Endothelial cell of umbilical vein (primary cell): ENCODE measurements around the gene KIAA0825. TPM values are rescaled to one million over a fixed set of nuclear protein-coding genes. Genes with fewer than 3 reads are reported as not detected.

ENCODE experiments used
- BruUV-seq: library from RNA; stranded (reverse); fragments of 400-500 nt; replicated peaks from 2 replicates; lab custom pipeline; 2021; lab: Mats Ljungman, UMichigan
- CTCF ChIA-PET: fragments of 300-600, 350-600 bp; sonication (Branson Sonifier 250); formaldehyde crosslinking; loops from one replicate; lab custom pipeline; 2021; ENCODE audit warnings: antibody characterized with exemption, inconsistent platforms; lab: Charles Lee
- POLR2A ChIA-PET: fragments of 300-600, 350-600 bp; sonication (Branson Sonifier 250); formaldehyde crosslinking; loops from one replicate; lab custom pipeline; 2021; ENCODE audit warnings: antibody characterized with exemption, inconsistent platforms; lab: Charles Lee
- DNase-seq: peaks from one replicate; pipeline ENCODE4 v3.0.0-alpha.2; 2011; ENCODE audit warnings: low read depth, low spot score
- FAIRE-seq: peaks from 2 replicates; lab custom pipeline; 2011; peaks lifted over from hg19 to GRCh38; lab: Jason Lieb, UNC
- H2AFZ ChIP-seq: 2 replicates; pipeline ENCODE4 v1.6.0; 2012; ENCODE audit warnings: low read depth, low read length, control low read depth, inconsistent platforms
- H3K27ac ChIP-seq: 2 replicates; pipeline ENCODE4 v1.5.1; 2011; ENCODE audit warnings: low read depth, mild to moderate bottlenecking, control low read depth, low read length, moderate library complexity; ENCODE audit not compliant: insufficient read depth
- H3K27me3 ChIP-seq, 2 experiments: 2 replicates each; pipeline versions ENCODE4 v1.6.0 to v1.6.1; 2011; ENCODE audit warnings: low read length in 2 of 2, mixed read lengths in 1 of 2; ENCODE audit not compliant: control insufficient read depth in 2 of 2, insufficient read depth in 2 of 2
- H3K36me3 ChIP-seq, 2 experiments: 2 replicates in 1 of 2; 3 replicates in 1 of 2; pipeline ENCODE4 v1.5.1; 2011; ENCODE audit warnings: low read length in 2 of 2, mild to moderate bottlenecking in 1 of 2, moderate library complexity in 1 of 2; ENCODE audit not compliant: control insufficient read depth in 2 of 2, insufficient read depth in 2 of 2; ENCODE audit errors: extremely low read depth in 1 of 2
- H3K4me1 ChIP-seq: 3 replicates; pipeline ENCODE4 v1.5.1; 2011; ENCODE audit warnings: mild to moderate bottlenecking, low read length; ENCODE audit not compliant: control insufficient read depth, insufficient read depth; ENCODE audit errors: extremely low read depth
- H3K4me2 ChIP-seq: 2 replicates; pipeline ENCODE4 v1.6.1; 2011; ENCODE audit warnings: low read length, control low read depth, mixed read lengths; ENCODE audit not compliant: insufficient read depth
- H3K4me3 ChIP-seq, 3 experiments: fragments of 200-600 bp in 1 of 3; sonication (generic), shearing (Covaris generic) in 1 of 3; replicated peaks in 1 of 3; 2 replicates each; pipeline ENCODE4 v1.5.1; 2011 to 2016; ENCODE audit warnings: control low read depth in 3 of 3, low read length in 3 of 3, mild to moderate bottlenecking in 2 of 3, inconsistent platforms in 1 of 3, low read depth in 1 of 3, moderate library complexity in 1 of 3; ENCODE audit not compliant: insufficient read depth in 1 of 3
- H3K79me2 ChIP-seq: 2 replicates; pipeline ENCODE4 v1.6.0; 2012; ENCODE audit warnings: low read length, inconsistent platforms; ENCODE audit not compliant: control insufficient read depth, insufficient read depth
- H3K9ac ChIP-seq: replicated peaks from 2 replicates; pipeline ENCODE3; 2011; ENCODE audit warnings: low read length, control low read depth; ENCODE audit not compliant: insufficient read depth; ENCODE audit errors: extremely low read depth
- H3K9me1 ChIP-seq: replicated peaks from 3 replicates; pipeline ENCODE4 v1.6.0; 2011; ENCODE audit warnings: mild to moderate bottlenecking, low read length; ENCODE audit not compliant: control insufficient read depth, insufficient read depth; ENCODE audit errors: extremely low read depth
- H3K9me3 ChIP-seq: replicated peaks from 2 replicates; pipeline ENCODE4 v1.5.1; 2012; ENCODE audit warnings: low read length, inconsistent platforms; ENCODE audit not compliant: control insufficient read depth, insufficient read depth
- H4K20me1 ChIP-seq: replicated peaks from 2 replicates; pipeline ENCODE3; 2011; ENCODE audit warnings: mild to moderate bottlenecking, low read length; ENCODE audit not compliant: control insufficient read depth, insufficient read depth; ENCODE audit errors: extremely low read depth
- EZH2 ChIP-seq: IDR thresholded peaks from 2 replicates; pipeline ENCODE4 v1.6.1; 2012; ENCODE audit warnings: borderline replicate concordance, low read depth, mild to moderate bottlenecking, moderate library complexity, low read length, inconsistent platforms; ENCODE audit not compliant: severe bottlenecking
- FOS ChIP-seq: IDR thresholded peaks from 2 replicates; pipeline ENCODE4 v1.6.1; 2011; ENCODE audit warnings: mild to moderate bottlenecking, low read length, moderate library complexity, borderline replicate concordance; ENCODE audit not compliant: insufficient read depth
- GATA2 ChIP-seq: IDR thresholded peaks from 2 replicates; pipeline ENCODE4 v1.7.0; 2011; ENCODE audit warnings: low read depth, mild to moderate bottlenecking, moderate library complexity, mixed read lengths, low read length; ENCODE audit not compliant: insufficient read length, insufficient read depth
- JUN ChIP-seq: IDR thresholded peaks from 2 replicates; pipeline ENCODE4 v1.6.1; 2011; ENCODE audit warnings: borderline replicate concordance, low read depth; ENCODE audit not compliant: insufficient read length, insufficient read depth
- MYC ChIP-seq: IDR thresholded peaks from one replicate; pipeline ENCODE4 v1.6.1; 2011; ENCODE audit warnings: mild to moderate bottlenecking, low read depth, low read length
- POLR2A ChIP-seq: IDR thresholded peaks from 2 replicates; pipeline ENCODE4 v1.6.1; 2012; ENCODE audit warnings: low read depth, mild to moderate bottlenecking, control low read depth, low read length
- POLR2AphosphoS5 ChIP-seq: IDR thresholded peaks from 2 replicates; pipeline ENCODE4 v1.6.1; 2012; ENCODE audit warnings: low read depth, mild to moderate bottlenecking, control low read depth, low read length, moderate library complexity; ENCODE audit not compliant: insufficient read depth
- dilution Hi-C: fragments of 300-500 bp; cut with MboI; formaldehyde crosslinking; loops from one replicate; pipeline ENCODE4 v1.15.0; 2019; ENCODE audit warnings: low sequenced_read_pairs; ENCODE audit not compliant: extremely low pct_ligation_motif_present
- intact Hi-C: fragments of 100-400 bp; cut with micrococcal nuclease; formaldehyde crosslinking; loops from one replicate; pipeline ENCODE4 v1.10.0; 2022
- polyA plus RNA-seq, 4 experiments: library from polyadenylated mRNA; depleted of rRNA in 3 of 4; stranded (reverse) in 3 of 4; unstranded in 1 of 4; fragments of >200 nt; gene quantifications; 2 replicates each; pipeline versions ENCODE4 v1.2.1 to v1.2.3, GENCODE V29; 2011 to 2012; ENCODE audit warnings: missing spikeins in 1 of 4
- total RNA-seq: library from RNA; stranded (reverse); gene quantifications from 2 replicates; pipeline ENCODE4 v1.2.3, GENCODE V29; 2021
- TF ChIP-seq, protein P1 (sequence below), 2 donors: IDR thresholded peaks; 1 replicate in 1 of 2; 2 replicates in 1 of 2; pipeline ENCODE4 v1.5.1; 2011; ENCODE audit warnings: low read length in 2 of 2, mild to moderate bottlenecking in 2 of 2, moderate library complexity in 2 of 2, control low read depth in 1 of 2, inconsistent platforms in 1 of 2, low read depth in 1 of 2; ENCODE audit not compliant: insufficient read depth in 1 of 2; ENCODE audit errors: extremely low read depth in 1 of 2
- TF ChIP-seq, protein P2 (sequence below): IDR thresholded peaks from 2 replicates; pipeline ENCODE4 v1.6.1; 2011; ENCODE audit not compliant: insufficient read depth, insufficient read length

KIAA0825 gene
- total and polyA plus RNA-seq, 2 donors (not counting 3 experiments of a cell fraction or from before 2014, with no cell fraction given): 0.15 to 1.1 TPM

DNA sequence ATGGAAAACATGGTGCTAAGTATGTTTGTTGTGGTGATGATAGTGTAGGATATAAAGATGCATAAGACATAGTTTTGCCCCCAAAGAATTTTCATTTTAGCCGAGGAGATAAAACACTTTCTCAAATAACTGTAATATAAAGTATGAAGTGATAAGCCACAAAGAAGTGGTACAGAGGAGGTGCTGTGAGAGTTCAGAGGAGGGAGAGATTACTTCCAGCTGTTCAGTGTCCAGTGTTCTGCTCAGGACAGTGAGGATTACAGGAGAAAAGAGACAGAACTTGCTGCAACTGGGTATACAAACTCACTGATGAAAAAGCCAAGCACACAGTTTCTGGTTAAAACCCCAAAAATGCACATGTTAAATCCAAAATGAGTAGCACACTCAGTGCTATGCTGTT, 309.3 kb downstream of the KIAA0825 start:
- H3K36me3 ChIP-seq: no peaks in the 10 kb centered on the region
- CTCF ChIA-PET: no interaction called here
- dilution Hi-C loops: no loop called here
- no TSS peak for BruUV-seq
- H3K9me3 ChIP-seq: no peaks in the 10 kb centered on the region
- no peak overlapping the region for H3K27ac ChIP-seq
- POLR2A ChIA-PET: no interaction called here
- H3K79me2 ChIP-seq: no peaks in the 10 kb centered on the region
- FAIRE-seq: no peak
- TF ChIP-seq JUN (no peak), POLR2AphosphoS5 (no peak), FOS (no peak), GATA2 (no peak), MYC (no peak), POLR2A (no peak), EZH2 (no peak)
- TF ChIP-seq, protein P1, sequence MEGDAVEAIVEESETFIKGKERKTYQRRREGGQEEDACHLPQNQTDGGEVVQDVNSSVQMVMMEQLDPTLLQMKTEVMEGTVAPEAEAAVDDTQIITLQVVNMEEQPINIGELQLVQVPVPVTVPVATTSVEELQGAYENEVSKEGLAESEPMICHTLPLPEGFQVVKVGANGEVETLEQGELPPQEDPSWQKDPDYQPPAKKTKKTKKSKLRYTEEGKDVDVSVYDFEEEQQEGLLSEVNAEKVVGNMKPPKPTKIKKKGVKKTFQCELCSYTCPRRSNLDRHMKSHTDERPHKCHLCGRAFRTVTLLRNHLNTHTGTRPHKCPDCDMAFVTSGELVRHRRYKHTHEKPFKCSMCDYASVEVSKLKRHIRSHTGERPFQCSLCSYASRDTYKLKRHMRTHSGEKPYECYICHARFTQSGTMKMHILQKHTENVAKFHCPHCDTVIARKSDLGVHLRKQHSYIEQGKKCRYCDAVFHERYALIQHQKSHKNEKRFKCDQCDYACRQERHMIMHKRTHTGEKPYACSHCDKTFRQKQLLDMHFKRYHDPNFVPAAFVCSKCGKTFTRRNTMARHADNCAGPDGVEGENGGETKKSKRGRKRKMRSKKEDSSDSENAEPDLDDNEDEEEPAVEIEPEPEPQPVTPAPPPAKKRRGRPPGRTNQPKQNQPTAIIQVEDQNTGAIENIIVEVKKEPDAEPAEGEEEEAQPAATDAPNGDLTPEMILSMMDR (IDR thresholded peaks at IDR 0.05; ENCODE audit: extremely low read depth in 1 of 2, insufficient read depth in 1 of 2, low read depth in 1 of 2, low read length in 2 of 2): no peak
- TF ChIP-seq, protein P2, sequence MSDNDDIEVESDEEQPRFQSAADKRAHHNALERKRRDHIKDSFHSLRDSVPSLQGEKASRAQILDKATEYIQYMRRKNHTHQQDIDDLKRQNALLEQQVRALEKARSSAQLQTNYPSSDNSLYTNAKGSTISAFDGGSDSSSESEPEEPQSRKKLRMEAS: no peak
- no peaks in the 10 kb centered on the region for H4K20me1 ChIP-seq
- no peak overlapping the region for H2AFZ ChIP-seq
- no peaks in the 10 kb centered on the region for H3K27me3 ChIP-seq
- H3K4me3 ChIP-seq: no peak overlapping the region
- H3K4me1 ChIP-seq: no peaks in the 10 kb centered on the region
- DNase-seq: no peak
- no peaks in the 10 kb centered on the region for H3K9me1 ChIP-seq
- H3K4me2 ChIP-seq: no peak overlapping the region
- H3K9ac ChIP-seq: no peak overlapping the region
- intact Hi-C loops: no loop called here
